ENCODE data around the gene CLCN6.

CLCN6 gene

GRCh38 chr1:11780380-11781147 is 25.4 kb upstream of the CLCN6 start:
- DNase-seq, result no peak

- no peak for DNase-seq
These were observed 24.7 kb upstream of the CLCN6 start for GRCh38 chr1:11781297-11781696.

GRCh38 chr1:11782127-11782708 is 23.8 kb upstream of the CLCN6 start:
- no peak for DNase-seq

DNA sequence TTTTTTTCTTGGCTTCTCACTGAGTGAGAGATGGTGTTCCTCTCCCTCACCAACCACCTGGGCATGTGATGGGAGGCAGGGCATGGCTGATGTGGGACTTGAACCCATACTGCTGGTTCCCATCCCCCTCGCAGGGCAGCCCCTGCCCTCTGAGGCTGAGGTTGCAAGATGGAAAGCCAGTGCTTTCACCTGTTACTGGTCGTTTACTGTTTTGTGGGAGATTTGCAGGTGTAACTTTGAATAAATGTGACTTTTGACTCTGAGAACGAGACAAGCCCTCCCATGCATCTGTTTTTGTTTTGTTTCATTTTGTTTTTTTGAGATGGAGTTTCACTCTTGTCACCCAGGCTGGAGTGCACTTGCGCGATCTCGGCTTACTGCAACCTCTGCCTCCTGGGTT is 22.4 kb upstream of the CLCN6 start:
- DNase-seq, result no peak

DNA sequence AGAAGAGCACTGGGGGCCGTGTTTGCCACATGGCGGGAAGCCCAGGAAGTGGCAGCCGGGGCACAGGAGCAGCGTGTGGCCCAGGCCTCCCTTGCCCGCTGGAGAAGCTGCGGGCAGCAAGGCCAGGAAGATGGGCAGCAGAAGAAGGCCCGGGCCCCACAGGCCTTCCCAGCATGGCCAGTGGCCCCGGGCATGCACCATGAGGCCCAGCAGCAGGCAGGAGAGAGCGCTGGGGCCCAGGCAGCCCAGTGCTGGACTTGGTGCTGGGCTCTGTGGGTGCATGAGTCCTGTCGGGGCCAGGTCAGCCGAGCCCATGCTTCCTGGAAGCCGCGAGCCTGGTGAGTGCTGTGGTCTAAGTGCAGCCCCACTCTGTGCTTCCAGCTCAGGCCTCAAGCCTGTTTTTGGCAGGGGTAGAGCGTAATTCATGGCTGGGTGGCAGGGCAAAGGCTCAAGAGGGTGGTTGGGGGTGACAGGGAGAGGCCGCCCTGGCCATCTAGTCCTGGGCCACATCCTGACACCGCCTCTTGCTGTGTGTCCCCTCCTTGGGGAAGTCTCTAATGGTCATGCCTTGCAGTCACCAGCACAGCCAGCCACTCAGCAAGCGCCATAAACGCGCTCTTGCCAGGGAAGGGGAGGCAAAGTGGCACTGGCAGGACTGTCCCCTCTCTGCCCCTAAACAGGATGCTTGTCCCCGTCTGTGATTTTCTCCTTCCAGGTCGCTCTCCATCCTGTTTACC is 21.6 kb upstream of the CLCN6 start:
- no peak for DNase-seq

- DNase-seq, result no peak
These were observed 20.8 kb upstream of the CLCN6 start for GRCh38 chr1:11784993-11785769.

GRCh38 chr1:11786168-11786567 is 19.8 kb upstream of the CLCN6 start:
- no peak for DNase-seq

- no peak for DNase-seq
These were observed 18.7 kb upstream of the CLCN6 start for GRCh38 chr1:11787251-11787803.

- no peak for DNase-seq
These were observed 18.1 kb upstream of the CLCN6 start for GRCh38 chr1:11787804-11788436.

GRCh38 chr1:11788549-11789053 is 17.4 kb upstream of the CLCN6 start:
- DNase-seq, result no peak

DNA sequence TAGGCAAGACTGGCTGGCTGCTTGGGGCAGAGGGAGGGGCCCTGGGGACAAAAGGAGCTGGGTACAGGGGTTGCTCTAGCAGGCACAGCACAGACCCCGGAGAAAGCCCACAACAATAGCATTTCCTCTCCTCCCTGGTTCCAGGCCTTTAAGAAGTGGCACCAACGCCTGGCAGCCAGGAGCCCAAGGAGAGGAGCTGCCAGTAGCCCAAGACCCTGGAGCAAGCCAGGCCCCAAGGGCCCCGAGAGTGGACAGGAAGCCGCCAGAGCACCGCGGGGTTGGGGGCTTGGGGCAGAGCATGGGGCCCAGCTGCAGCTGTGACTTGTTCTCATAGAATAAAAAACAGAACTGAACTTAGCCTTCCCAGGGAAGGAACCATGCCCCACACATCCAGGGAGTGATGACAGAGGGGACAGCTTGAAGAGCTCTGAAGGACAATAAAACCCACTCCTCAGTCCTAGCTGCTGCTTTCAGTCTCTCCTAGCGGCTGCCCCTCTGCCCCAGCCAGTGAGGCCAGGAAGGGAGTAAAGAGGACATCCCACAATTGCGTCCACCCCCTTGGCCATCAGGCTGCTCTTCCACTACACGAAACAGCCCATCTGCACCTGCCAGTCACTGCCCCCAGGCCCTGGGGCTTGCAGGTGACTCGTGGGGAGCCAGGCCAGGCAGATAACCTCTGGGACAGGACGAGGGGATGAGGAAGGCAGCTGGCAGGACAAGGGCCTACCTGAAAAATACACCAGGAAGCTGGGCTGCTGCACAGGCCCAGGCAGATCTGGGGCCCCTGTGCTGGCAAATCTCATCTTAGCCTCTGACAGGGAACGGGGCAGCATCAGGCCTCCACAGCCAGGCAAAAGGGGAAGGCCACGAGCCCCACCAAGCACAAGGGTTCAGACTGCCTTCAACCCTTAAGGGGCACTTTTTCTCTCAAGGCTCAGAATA is 16.6 kb upstream of the CLCN6 start:
- no peak for DNase-seq

- DNase-seq, result no peak
These were observed 15.7 kb upstream of the CLCN6 start for GRCh38 chr1:11790101-11790879.

- no peak for DNase-seq
These were observed 14.9 kb upstream of the CLCN6 start for GRCh38 chr1:11790880-11791715.

DNA sequence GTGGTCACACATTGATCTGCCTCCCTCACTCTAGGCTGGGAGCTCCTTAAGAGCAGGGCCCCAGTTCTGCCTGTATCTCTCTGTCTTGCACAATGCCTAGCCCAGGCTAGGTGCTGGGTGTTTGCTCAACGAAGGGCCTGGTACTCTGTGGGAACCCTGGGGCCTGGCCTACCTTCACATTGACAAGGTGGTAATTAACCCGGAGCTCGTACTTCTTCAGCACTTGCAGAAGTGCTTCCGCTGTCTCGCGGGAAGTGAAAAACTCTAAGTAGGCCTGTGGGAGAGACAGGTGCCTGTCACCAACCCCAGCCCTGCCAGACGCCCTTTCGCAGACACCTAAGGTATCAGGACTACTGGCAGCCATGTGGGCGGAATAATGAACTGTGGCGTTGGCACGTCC is 13.9 kb upstream of the CLCN6 start:
- no peak for DNase-seq

- DNase-seq, result no peak
These were observed 12.2 kb upstream of the CLCN6 start for GRCh38 chr1:11793819-11794218.

GRCh38 chr1:11794446-11795237 is 11.3 kb upstream of the CLCN6 start:
- DNase-seq, result no peak

DNA sequence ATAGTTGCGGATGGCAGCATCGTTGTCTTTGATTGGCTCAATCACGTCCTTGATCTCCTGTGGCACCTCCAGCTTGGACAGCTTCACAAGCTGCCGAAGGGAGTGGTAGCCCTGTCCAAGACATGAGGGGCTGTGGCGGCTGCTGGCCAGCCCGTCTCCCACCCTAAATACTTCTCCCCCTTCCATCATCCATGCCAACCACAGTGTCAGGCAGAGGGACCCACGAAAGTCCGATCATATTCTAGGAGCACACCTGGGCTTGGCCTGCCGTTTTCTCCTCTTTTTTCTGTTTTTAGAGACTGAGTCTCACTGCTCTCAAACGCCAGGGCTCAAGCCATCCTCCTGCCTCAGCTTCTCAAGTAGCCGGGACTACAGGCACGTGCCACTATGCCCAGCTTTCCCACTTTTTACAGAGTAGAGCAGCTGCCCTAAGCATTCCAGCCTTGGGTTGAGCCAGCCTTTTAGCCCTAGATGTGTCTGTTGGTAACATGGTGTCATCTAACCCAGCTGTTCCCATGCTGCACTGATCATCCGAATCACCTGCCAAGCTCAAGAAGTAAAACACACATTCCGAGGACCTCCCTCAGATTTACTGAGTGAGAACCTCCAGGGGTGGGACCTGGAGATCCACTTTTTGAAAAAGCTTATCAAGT is 10.6 kb upstream of the CLCN6 start:
- DNase-seq, result no peak

Data from COR-L47 (cell line).